ENCODE data around the gene THAP4. TPM values are rescaled to one million over a fixed set of nuclear protein-coding genes. Genes with fewer than 3 reads are reported as not detected.

Gene THAP4
- total RNA-seq, 2 experiments from 2014 or later: 31.9 to 34.3 TPM

DNA sequence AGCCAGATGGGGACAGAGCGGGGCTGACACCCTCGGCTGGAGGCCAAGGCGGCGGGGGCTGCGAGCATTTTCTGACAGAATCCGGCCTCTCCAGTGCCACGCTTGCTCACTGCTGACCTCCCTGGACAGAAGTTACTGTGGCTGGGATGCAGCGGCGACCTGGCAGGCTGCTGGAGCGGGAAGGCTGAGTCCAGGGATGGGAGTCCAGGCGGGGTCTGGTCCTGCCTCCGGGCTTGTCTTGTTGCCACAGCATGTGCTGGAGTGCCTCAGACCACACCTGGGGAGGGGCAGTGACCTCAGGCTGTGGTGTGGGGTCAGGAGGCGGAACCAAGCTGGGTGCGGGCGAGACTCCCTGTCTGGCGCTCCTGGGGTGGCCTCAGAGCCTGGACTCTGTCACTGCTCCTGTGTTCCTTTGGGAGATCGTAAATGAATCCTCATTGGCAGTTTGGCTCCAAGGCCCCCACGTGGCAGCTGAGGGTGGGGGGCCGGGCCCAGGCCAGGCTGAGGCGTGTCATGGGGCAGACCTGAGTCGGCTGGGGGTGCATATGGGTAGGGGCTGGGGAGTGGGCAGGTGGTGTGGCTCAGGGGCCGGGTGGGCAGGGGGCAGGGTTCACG is 72.9 kb downstream of the THAP4 start:
- POLR2A ChIA-PET: no interaction called here
- DNase-seq: no peak
- Mint-ChIP-seq H3K27ac (no peak overlapping the region), H3K4me1 (peaks cover 3% of the 10 kb centered on the region), H3K9me3 (no peaks in the 10 kb centered on the region), H3K36me3 (ENCODE audit: low read depth) (no peaks in the 10 kb centered on the region), H3K4me3 (no peak overlapping the region), H3K27me3 (peaks cover 10% of the 10 kb centered on the region)
- CTCF ChIA-PET: no interaction called here

DNA sequence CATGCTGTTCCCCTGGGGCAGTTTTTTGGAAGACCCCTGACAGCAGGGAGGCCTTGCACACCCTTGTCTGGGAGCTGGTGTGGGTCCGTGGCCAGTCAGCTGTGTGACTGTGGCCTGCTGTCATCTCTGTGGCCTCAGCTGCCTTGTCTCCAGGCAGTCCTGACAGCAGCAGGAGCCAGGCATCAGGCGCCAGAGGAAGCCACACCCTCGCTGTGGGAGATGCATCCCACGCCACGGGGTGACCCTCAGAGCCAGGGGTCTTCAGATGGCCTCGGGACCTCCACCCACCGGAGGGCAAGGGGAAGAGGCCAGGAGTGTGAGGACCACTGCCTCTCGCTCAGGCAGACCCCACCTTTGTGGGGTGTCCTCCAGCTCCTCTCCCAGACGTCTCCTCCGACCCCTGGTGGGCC is 73.4 kb downstream of the THAP4 start:
- Mint-ChIP-seq H3K9me3 (no peaks in the 10 kb centered on the region), H3K4me1 (peaks cover 3% of the 10 kb centered on the region), H3K27me3 (peaks cover 10% of the 10 kb centered on the region), H3K36me3 (ENCODE audit: low read depth) (no peaks in the 10 kb centered on the region), H3K4me3 (no peak overlapping the region), H3K27ac (no peak overlapping the region)
- POLR2A ChIA-PET: no interaction called here
- CTCF ChIA-PET: no interaction called here
- no peak for DNase-seq

DNA sequence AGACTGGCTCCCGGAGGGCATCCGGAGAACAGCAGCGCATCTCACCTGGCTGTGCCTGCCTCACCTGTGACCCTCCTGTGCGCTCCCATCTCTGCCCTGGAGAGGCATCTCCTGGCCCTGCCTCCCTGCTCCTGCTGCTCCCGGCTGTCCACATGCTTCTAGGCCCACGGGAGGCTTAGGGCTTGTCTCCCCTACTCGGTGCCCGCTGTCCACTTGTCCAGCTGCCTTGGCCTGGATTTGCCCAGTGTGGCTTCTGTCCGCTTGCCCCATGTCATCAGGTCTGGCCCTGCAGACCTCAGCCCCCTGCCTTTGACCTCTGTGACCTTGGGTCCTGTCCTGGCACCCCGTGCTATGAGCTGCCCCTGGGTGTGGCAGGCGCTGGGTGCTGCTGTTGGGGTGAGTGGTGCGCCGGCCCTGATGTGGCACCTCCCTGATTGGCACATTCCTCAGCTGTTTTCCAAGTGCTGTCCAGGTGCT is 73.9 kb downstream of the THAP4 start:
- POLR2A ChIA-PET: no interaction called here

DNA sequence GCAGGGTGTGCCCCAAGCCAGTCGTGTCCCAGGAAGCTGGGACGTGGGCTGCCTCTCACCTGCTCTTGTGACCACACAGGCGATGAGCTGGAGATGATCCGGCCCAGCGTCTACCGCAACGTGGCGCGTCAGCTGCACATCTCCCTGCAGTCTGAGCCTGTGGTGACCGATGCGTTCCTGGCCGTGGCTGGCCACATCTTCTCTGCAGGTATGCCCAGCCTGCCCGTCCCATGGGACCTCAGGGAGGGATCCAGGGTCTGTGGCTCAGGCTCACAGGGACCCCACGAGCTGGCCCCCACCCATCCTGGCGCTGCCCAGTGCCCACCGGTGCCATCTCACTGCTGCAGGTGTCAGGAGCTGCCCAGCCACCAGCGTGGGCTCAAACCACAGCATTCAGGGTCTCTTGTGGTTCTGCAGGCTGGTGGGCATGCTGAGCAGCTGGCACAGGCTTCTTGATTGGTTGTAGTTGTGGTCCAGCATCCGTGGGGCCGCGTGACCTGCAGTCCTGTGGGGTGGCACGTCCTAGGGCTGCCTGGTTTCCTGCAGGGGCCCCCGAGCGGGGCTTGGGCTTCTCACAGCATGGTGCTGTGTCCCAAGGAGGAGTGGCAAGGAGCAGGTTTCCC is 74.6 kb downstream of the THAP4 start:
- Mint-ChIP-seq H3K4me3 (no peak overlapping the region), H3K4me1 (peaks cover 7% of the 10 kb centered on the region), H3K27ac (no peak overlapping the region), H3K9me3 (no peaks in the 10 kb centered on the region), H3K36me3 (ENCODE audit: low read depth) (no peaks in the 10 kb centered on the region), H3K27me3 (peaks cover 21% of the 10 kb centered on the region)
- POLR2A ChIA-PET: no interaction called here
- CTCF ChIA-PET: no interaction called here
- DNase-seq: no peak

More for the DNA sequence above, 73.9 kb downstream of the THAP4 start:
- no peak overlapping the region for H3K4me3 Mint-ChIP-seq
- DNase-seq: no peak
- H3K4me1 Mint-ChIP-seq: peaks cover 7% of the 10 kb centered on the region
- H3K27ac Mint-ChIP-seq: no peak overlapping the region
- H3K36me3 Mint-ChIP-seq (ENCODE audit: low read depth): no peaks in the 10 kb centered on the region
- CTCF ChIA-PET: no interaction called here
- no peaks in the 10 kb centered on the region for H3K9me3 Mint-ChIP-seq
- peaks cover 14% of the 10 kb centered on the region for H3K27me3 Mint-ChIP-seq

DNA sequence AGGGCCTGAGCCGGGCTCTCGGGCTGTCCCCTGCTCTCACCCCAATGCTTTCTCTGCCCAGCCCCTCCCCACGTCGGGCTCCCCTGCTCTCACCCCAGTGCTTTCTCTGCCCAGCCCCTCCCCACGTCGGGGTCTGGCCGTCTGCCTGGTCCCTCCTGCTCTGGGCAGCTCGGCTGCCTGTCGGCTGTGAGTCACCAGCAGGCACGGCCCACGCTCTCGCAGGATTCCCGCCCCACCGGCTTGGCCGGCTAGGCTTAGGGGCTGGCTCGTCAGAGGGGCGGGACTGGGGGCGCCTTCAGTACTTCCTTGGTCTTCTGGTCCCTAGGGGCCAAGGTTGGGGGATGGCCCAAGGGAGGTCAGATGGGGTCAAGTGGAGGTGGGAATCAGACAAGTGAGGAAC is 75.1 kb downstream of the THAP4 start:
- H3K4me1 Mint-ChIP-seq: peaks cover 7% of the 10 kb centered on the region
- POLR2A ChIA-PET: no interaction called here
- H3K27me3 Mint-ChIP-seq: peaks cover 26% of the 10 kb centered on the region
- H3K36me3 Mint-ChIP-seq (ENCODE audit: low read depth): no peaks in the 10 kb centered on the region
- DNase-seq: no peak
- H3K4me3 Mint-ChIP-seq: no peak overlapping the region
- H3K9me3 Mint-ChIP-seq: no peaks in the 10 kb centered on the region
- no peak overlapping the region for H3K27ac Mint-ChIP-seq
- CTCF ChIA-PET: no interaction called here

DNA sequence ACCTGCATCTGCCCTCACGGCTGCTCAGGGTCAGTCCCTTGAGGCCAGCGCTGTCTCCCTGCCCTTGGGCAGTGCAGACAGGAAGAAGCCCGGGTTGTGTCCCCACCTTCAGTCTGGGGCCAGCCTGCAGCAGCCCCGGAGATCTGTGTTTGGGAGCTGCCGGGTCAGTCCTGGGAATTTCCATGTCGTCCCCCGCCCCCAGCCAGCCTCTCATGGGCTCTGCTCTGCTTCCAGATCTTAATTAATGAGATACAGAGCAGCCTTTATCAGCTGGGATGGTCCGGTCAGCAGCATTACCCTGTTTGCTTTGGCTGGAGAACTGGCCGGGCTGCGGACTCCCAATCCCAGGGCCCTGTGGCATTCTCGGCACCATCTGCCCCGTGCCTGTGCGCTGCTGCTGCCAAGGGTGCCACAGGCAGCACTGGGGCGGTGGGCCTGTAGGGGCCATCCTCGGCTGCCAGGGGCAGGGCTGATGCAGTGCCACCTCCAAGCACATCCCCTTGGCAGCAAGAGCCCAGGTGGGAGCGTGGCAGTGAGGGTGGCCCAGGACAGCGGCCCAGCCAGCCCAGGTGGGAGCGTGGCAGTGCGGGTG is 76.0 kb downstream of the THAP4 start:
- H3K36me3 Mint-ChIP-seq (ENCODE audit: low read depth): no peaks in the 10 kb centered on the region
- peaks cover 8% of the 10 kb centered on the region for H3K4me1 Mint-ChIP-seq
- ChIA-PET CTCF (no interaction called here), POLR2A (no interaction called here)
- no peak overlapping the region for H3K4me3 Mint-ChIP-seq
- DNase-seq: no peak
- peaks cover 32% of the 10 kb centered on the region for H3K27me3 Mint-ChIP-seq
- no peak overlapping the region for H3K27ac Mint-ChIP-seq
- no peaks in the 10 kb centered on the region for H3K9me3 Mint-ChIP-seq

DNA sequence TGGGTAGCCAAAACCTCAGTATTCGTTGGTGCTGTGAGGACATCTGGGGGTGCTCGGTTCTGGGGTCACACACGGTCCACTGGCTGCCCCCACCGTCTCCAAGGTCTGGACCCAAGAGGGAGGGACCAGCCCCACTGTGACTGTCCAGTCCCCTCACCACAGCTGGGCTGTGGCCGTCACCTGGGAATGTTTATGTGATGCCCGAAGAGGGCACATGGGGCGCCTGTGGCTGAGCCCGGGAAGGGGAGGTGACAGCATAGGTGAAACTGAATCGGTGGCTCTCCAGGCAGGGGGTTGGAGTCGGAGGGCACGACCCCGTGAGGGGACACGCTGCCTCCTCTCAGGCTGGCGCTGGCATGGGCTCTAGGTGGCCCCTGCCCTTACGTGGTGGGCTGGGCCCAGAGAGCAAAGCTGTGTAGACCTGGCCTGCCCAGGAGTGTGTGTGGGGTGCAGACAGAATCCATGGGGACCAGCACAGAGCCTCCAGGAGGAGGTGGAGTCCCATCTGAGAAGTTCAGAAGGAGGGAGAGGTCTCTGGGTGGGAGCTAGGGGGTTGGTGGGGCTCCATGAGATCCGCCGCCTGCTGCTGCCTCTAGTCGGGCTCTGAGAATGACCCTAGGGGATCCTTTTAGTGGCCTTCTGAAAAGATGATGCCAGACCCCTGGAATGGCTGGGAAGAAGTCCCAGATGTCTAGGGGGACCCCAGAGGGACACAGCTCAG is 76.6 kb downstream of the THAP4 start:
- peaks cover 13% of the 10 kb centered on the region for H3K4me1 Mint-ChIP-seq
- H3K4me3 Mint-ChIP-seq: peak overlapping the region; percentile 15

DNA sequence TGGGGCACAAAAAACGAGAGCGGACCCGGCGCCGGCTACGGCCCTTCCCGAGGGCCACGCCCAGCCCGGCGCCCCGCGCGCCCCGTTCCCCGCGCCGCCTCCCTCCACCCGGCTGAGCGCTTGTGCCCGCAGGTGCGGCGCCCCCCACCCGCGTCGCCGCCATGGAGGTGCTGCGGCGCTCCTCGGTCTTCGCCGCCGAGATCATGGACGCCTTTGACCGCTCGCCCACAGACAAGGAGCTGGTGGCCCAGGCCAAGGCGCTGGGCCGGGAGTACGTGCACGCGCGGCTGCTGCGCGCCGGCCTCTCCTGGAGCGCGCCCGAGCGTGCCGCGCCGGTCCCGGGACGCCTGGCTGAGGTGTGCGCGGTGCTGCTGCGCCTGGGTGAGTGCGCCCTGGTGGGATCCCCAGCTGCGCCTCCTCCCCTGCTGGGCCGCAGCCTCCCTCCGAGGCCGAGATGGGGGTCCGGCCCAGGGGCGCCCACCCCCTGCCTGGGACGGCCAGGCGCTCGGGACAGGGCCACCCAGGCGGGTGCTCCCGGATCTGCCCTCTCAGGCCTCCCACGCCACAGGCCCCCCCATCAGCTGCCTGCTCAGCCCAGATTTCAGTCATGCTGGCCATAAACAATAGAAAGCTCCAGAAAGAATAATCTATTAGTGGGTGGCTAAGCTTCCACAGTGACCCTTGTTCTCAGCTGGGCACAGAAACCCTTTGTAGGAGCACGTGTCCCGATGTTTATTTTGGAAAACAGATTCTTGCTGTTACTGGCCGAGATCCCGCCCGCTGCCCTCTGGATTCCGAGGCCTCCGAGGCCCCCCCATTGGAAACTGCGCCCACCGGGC is 77.4 kb downstream of the THAP4 start:
- Mint-ChIP-seq H3K9me3 (no peaks in the 10 kb centered on the region), H3K4me1 (peaks cover 13% of the 10 kb centered on the region), H3K4me3 (peak overlapping the region; percentile 15), H3K36me3 (ENCODE audit: low read depth) (no peaks in the 10 kb centered on the region), H3K27ac (no peak overlapping the region), H3K27me3 (peaks cover 36% of the 10 kb centered on the region)
- DNase-seq: no peak
- ChIA-PET POLR2A (no interaction called here), CTCF (interaction anchor here (0.6 kb wide), 1 partner anchor 481 kb away, joined by 3 read pairs; no protein-coding TSS in a partner anchor)

More for the DNA sequence above, 76.6 kb downstream of the THAP4 start:
- ChIA-PET CTCF (no interaction called here), POLR2A (no interaction called here)
- Mint-ChIP-seq H3K27ac (no peak overlapping the region), H3K36me3 (ENCODE audit: low read depth) (no peaks in the 10 kb centered on the region), H3K27me3 (peaks cover 34% of the 10 kb centered on the region), H3K9me3 (no peaks in the 10 kb centered on the region)
- no peak for DNase-seq

DNA sequence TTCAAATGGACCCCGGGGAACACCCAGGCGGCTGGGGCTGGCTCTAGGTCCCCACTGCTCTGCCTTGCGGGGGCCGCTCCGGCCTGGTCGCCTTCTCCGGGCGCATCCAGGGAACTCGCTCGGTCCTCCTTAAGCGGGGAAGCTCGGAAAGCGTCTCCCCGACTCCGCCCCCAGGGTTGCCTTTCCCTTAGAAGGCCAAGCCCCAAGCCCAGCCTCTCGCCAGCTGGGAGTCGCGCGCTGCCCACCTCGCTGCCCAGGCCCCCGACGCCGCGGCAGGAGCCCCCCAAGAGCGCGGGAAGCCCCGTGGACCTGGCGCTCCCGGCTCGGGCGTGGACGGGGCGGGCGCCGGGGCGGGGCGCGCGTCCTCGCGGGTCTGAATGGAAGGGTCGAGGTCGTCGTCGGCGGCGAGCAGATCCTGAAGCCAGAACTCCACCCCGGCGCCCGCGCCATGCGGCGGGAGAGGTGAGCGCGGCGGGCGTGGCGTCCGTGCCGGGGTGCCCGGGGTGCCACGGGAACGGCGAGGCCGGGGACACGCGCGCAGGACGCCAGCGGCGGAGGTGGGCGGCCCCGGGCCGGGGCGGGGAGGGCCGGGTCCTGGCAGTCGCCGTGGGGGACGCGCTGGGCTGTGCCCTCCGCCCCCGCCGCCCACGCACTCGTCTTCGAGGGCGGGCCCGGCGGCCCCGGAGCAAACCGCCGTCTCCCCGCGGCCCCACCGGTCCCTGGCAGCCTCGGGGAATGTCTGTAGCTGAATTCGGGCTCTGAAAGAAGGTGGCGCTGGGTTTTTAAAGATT is 78.2 kb downstream of the THAP4 start, which contains the start of gene BOK:
Gene BOK, plus strand, starts transcription at position 214 of the 791 bp plus-strand sequence. CDS start 739 bp downstream, outside the sequence.
- H3K4me1 Mint-ChIP-seq: peaks cover 13% of the 10 kb centered on the region
- ChIA-PET POLR2A (no interaction called here), CTCF (no interaction called here)
- H3K9me3 Mint-ChIP-seq: no peaks in the 10 kb centered on the region
- H3K27me3 Mint-ChIP-seq: peaks cover 39% of the 10 kb centered on the region
- H3K27ac Mint-ChIP-seq: no peak within 1 kb of the TSS
- no peak for DNase-seq
- H3K4me3 Mint-ChIP-seq: peak within 1 kb of the TSS; percentile 19
- H3K36me3 Mint-ChIP-seq (ENCODE audit: low read depth): no peaks in the 10 kb centered on the region

DNA sequence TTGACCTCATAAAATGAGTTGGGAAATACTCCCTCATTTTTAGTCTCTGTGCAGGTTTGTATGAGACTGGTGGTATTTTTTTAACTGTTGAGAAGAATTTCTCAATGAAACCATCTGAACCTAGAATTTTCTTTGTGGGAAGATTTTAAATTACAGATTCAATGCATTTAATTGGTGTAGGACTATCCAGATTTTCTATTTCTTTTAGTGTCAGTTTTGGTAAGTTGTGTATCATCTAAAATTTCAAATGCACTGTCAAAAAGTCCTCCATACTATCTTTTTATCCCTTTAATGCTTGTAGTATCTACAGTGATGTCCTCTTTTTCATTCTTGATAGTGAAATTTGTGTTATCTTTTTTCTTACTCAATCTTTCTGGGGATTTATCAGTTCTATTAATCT is 80.2 kb downstream of the THAP4 start:
- no peak for DNase-seq
- peaks cover 39% of the 10 kb centered on the region for H3K27me3 Mint-ChIP-seq
- CTCF ChIA-PET: no interaction called here
- no peak overlapping the region for H3K4me3 Mint-ChIP-seq
- no peak overlapping the region for H3K27ac Mint-ChIP-seq
- POLR2A ChIA-PET: no interaction called here
- peaks cover 13% of the 10 kb centered on the region for H3K4me1 Mint-ChIP-seq
- H3K9me3 Mint-ChIP-seq: no peaks in the 10 kb centered on the region
- no peaks in the 10 kb centered on the region for H3K36me3 Mint-ChIP-seq (ENCODE audit: low read depth)

DNA sequence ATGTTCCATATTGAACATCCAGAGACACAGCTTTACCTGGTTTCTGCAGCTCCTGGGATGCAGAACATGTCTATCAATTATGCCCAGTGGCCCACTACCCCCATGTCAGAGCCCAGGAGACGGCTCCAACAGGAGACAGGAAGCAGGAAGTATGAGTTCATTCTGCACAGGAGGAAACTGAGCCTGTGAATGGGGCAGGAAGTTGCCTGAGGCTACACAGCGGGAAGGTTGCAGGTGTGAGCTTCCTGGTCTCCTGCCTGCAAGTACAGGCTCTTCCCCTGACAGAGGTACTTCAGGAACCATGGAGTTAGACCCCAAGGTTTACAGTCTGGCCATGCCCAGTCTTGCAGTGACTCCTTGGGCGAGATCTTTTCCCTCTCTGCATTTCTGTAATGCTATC is 81.2 kb downstream of the THAP4 start:
- POLR2A ChIA-PET: no interaction called here
- Mint-ChIP-seq H3K27me3 (peaks cover 39% of the 10 kb centered on the region), H3K27ac (no peak overlapping the region)

DNA sequence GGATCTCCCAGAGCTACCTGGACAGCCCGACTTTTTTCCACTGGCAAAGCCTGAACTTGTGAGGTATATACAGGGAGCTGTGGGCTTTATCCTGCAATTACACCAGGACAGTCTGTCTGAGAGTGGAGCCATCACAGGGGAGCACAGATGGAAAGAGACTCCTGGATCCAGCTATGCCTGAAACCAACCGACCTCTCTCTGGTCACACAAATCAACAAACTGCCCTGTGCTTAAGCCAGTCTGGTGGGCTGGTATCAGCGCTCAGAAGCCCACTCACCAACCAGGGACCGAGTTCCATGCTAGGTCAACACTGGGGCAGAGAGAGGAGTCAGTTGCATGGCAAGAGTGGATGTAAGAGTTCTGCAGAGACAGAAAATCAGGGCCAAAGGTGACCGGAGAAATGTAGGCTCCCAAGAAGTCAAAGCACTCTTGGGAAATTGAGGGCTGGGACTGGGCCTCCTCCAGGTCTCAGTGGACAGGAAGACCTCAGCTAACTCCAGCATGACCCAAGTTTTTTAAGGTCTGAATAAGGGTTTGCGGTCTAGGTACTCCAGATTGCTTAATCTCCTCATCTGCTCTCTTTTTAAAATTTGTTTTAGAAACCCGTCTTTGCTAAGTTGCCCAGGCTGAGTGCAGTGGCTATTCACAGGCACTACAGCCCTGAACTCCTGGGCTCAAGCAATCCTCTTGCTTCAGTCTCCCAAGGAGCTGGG is 82.2 kb downstream of the THAP4 start:
- ChIA-PET POLR2A (no interaction called here), CTCF (no interaction called here)
- DNase-seq: no peak
- Mint-ChIP-seq H3K4me3 (no peak overlapping the region), H3K9me3 (no peaks in the 10 kb centered on the region), H3K4me1 (peaks cover 11% of the 10 kb centered on the region), H3K36me3 (ENCODE audit: low read depth) (no peaks in the 10 kb centered on the region), H3K27ac (no peak overlapping the region), H3K27me3 (peaks cover 30% of the 10 kb centered on the region)

More for the DNA sequence above, 81.2 kb downstream of the THAP4 start:
- CTCF ChIA-PET: no interaction called here
- Mint-ChIP-seq H3K36me3 (ENCODE audit: low read depth) (no peaks in the 10 kb centered on the region), H3K9me3 (no peaks in the 10 kb centered on the region), H3K4me1 (peaks cover 13% of the 10 kb centered on the region), H3K4me3 (no peak overlapping the region)
- no peak for DNase-seq

Measured in activated CD4-positive, alpha-beta memory T cell treated with anti-CD3 and anti-CD28 coated beads, Interleukin-2, amount 10 ng/mL, durations not matched to agents 7 days and 5 days (primary cell).